Esophagus (tissue), 2 donors: ENCODE measurements around the gene TMEM178B. TPM values are rescaled to one million over a fixed set of nuclear protein-coding genes. Genes with fewer than 3 reads are reported as not detected.
"Not testable (repeated sequence)": the region's sequence is repeated elsewhere in the genome, so short reads cannot be mapped to it uniquely, and the experiment has no call there.

Experiments used
- H3K27ac ChIP-seq, 2 donors: one replicate each; pipeline ENCODE4 v1.5.1; 2013; ENCODE audit warnings: low read depth in 2 of 2, mild to moderate bottlenecking in 2 of 2, inconsistent platforms in 1 of 2, low read length in 1 of 2, moderate library complexity in 1 of 2
- H3K27me3 ChIP-seq, 2 donors: one replicate each; pipeline ENCODE4 v1.6.1; 2013; ENCODE audit warnings: low read length in 2 of 2, control low read depth in 1 of 2, mild to moderate bottlenecking in 1 of 2; ENCODE audit not compliant: insufficient read depth in 2 of 2, control insufficient read depth in 1 of 2
- H3K36me3 ChIP-seq, 2 donors: one replicate each; pipeline ENCODE4 v1.6.1; 2013; ENCODE audit warnings: low read length in 1 of 2; ENCODE audit not compliant: control insufficient read depth in 2 of 2, insufficient read depth in 2 of 2
- H3K4me1 ChIP-seq, 2 donors: one replicate each; pipeline ENCODE4 v1.6.1; 2013; ENCODE audit warnings: low read length in 1 of 2; ENCODE audit not compliant: control insufficient read depth in 2 of 2, insufficient read depth in 2 of 2
- H3K4me3 ChIP-seq, 2 donors: one replicate each; pipeline ENCODE4 v1.5.1; 2013; ENCODE audit warnings: low read length in 2 of 2, mild to moderate bottlenecking in 2 of 2, low read depth in 1 of 2, moderate library complexity in 1 of 2
- H3K9me3 ChIP-seq, 2 donors: one replicate each; pipeline ENCODE4 v1.6.1; 2013; ENCODE audit warnings: mild to moderate bottlenecking in 2 of 2, low read depth in 1 of 2, low read length in 1 of 2, moderate library complexity in 1 of 2; ENCODE audit not compliant: control insufficient read depth in 2 of 2, insufficient read depth in 1 of 2
- WGBS, 2 donors: extraction: QIAGEN DNeasy Blood & Tissue Kit; methylation state at CpG; one replicate each; pipeline ENCODE4 v1.1.7; 2013; 5-methylcytosine and 5-hydroxymethylcytosine counted together
- polyA plus RNA-seq, 2 donors: library from polyadenylated mRNA; stranded (reverse); fragments of 200-250 nt; gene quantifications; one replicate each; pipeline ENCODE4 v1.2.3, GENCODE V29; 2013
- donor health status: healthy with polysubstance abuse.
- donor health status: Bipolar disorder and iron deficiency.

Gene TMEM178B
- polyA plus RNA-seq, 2 donors = 0.21 to 0.26 TPM

GRCh38 chr7:141324870-141325269 is 251.0 kb downstream of the TMEM178B start:
- 59 to 71% methylated on average over 3 of the region's 3 CpGs for WGBS, 2 donors
- no peak overlapping the region for H3K27ac ChIP-seq
- no peak overlapping the region for H3K4me3 ChIP-seq
- H3K36me3 ChIP-seq = no peaks in the 10 kb centered on the region
- no peaks in the 10 kb centered on the region for H3K4me1 ChIP-seq
- no peaks in the 10 kb centered on the region for H3K9me3 ChIP-seq
- no peaks in the 10 kb centered on the region for H3K27me3 ChIP-seq

GRCh38 chr7:141325275-141325674 is 251.4 kb downstream of the TMEM178B start:
- no peaks in the 10 kb centered on the region for H3K4me1 ChIP-seq
- H3K4me3 ChIP-seq = no peak overlapping the region
- no peak overlapping the region for H3K27ac ChIP-seq
- no peaks in the 10 kb centered on the region for H3K9me3 ChIP-seq
- WGBS, 2 donors = 45 to 56% methylated on average over 2 of the region's 2 CpGs
- no peaks in the 10 kb centered on the region for H3K36me3 ChIP-seq
- no peaks in the 10 kb centered on the region for H3K27me3 ChIP-seq

- Histone ChIP-seq H3K36me3 (no peaks in the 10 kb centered on the region), H3K4me1 (no peaks in the 10 kb centered on the region), H3K9me3 (no peaks in the 10 kb centered on the region), H3K4me3 (no peak overlapping the region), H3K27me3 (no peaks in the 10 kb centered on the region), H3K27ac (no peak overlapping the region)
- 51 to 58% methylated on average over 2 of the region's 2 CpGs for WGBS, 2 donors
Measured at GRCh38 chr7:141328290-141328689, 254.4 kb downstream of the TMEM178B start.

- H3K4me1 ChIP-seq, H3K9me3 ChIP-seq, H3K4me3 ChIP-seq, H3K36me3 ChIP-seq, H3K27me3 ChIP-seq, H3K27ac ChIP-seq: not testable (repeated sequence)
- 84 to 89% methylated on average over 2 of the region's 2 CpGs for WGBS, 2 donors
Measured at GRCh38 chr7:141330285-141330684, 256.4 kb downstream of the TMEM178B start.

GRCh38 chr7:141333459-141333858 is 259.6 kb downstream of the TMEM178B start:
- H3K4me1 ChIP-seq = no peaks in the 10 kb centered on the region

GRCh38 chr7:141335164-141335563 is 261.3 kb downstream of the TMEM178B start:
- 89% methylated on average over 4 of the region's 4 CpGs for WGBS, 2 donors
- Histone ChIP-seq H3K36me3 (no peaks in the 10 kb centered on the region), H3K27ac (no peak overlapping the region), H3K4me3 (no peak overlapping the region), H3K4me1 (no peaks in the 10 kb centered on the region), H3K27me3 (no peaks in the 10 kb centered on the region), H3K9me3 (peaks cover 0 to 4% of the 10 kb centered on the region in 2 donors)

More at GRCh38 chr7:141333459-141333858, 259.6 kb downstream of the TMEM178B start:
- WGBS, 2 donors = 84 to 86% methylated on average over 4 of the region's 4 CpGs
- H3K9me3 ChIP-seq = no peaks in the 10 kb centered on the region
- no peak overlapping the region for H3K27ac ChIP-seq
- H3K36me3 ChIP-seq = no peaks in the 10 kb centered on the region
- no peaks in the 10 kb centered on the region for H3K27me3 ChIP-seq
- no peak overlapping the region for H3K4me3 ChIP-seq

GRCh38 chr7:141339603-141340002 is 265.7 kb downstream of the TMEM178B start:
- no peak overlapping the region for H3K27ac ChIP-seq
- H3K4me1 ChIP-seq = no peaks in the 10 kb centered on the region
- H3K9me3 ChIP-seq = peaks cover 0 to 4% of the 10 kb centered on the region in 2 donors
- no peaks in the 10 kb centered on the region for H3K36me3 ChIP-seq
- H3K27me3 ChIP-seq = peaks cover 0 to 2% of the 10 kb centered on the region in 2 donors
- H3K4me3 ChIP-seq = no peak overlapping the region
- 48 to 61% methylated on average over 1 of the region's 1 CpG for WGBS, 2 donors

GRCh38 chr7:141340991-141341390 is 267.1 kb downstream of the TMEM178B start:
- Histone ChIP-seq H3K36me3 (no peaks in the 10 kb centered on the region), H3K4me1 (no peaks in the 10 kb centered on the region), H3K27ac (no peak overlapping the region), H3K9me3 (peaks cover 0 to 4% of the 10 kb centered on the region in 2 donors), H3K27me3 (peaks cover 0 to 2% of the 10 kb centered on the region in 2 donors), H3K4me3 (no peak overlapping the region)
- WGBS, 2 donors = 68 to 73% methylated on average over 4 of the region's 4 CpGs

GRCh38 chr7:141342621-141343408 is 269.0 kb downstream of the TMEM178B start:
- Histone ChIP-seq H3K36me3 (no peaks in the 10 kb centered on the region), H3K4me3 (no peak overlapping the region), H3K27ac (no peak overlapping the region), H3K9me3 (peaks cover 0 to 4% of the 10 kb centered on the region in 2 donors), H3K4me1 (no peaks in the 10 kb centered on the region), H3K27me3 (peaks cover 0 to 2% of the 10 kb centered on the region in 2 donors)
- 90% methylated on average over 16 of the region's 16 CpGs for WGBS, 2 donors
